ENCODE data around the gene DOCK4.

The DOCK4 gene

GRCh38 chr7:112138938-112139337 lies 67.3 kb downstream of the DOCK4 start:
- no peaks in the 10 kb centered on the region for H3K27me3 ChIP-seq (ENCODE audit: insufficient read depth, poor library complexity, severe bottlenecking)
- ATAC-seq (ENCODE audit: low read depth) (no peak), DNase-seq (ENCODE audit: low spot score) (no peak)
- H3K36me3 ChIP-seq (ENCODE audit: low read depth): no peaks in the 10 kb centered on the region
- no peak overlapping the region for H3K4me3 ChIP-seq (ENCODE audit: severe bottlenecking)
- H3K4me1 ChIP-seq (ENCODE audit: insufficient read depth, poor library complexity, severe bottlenecking): no peaks in the 10 kb centered on the region
- no peak overlapping the region for H3K27ac ChIP-seq (ENCODE audit: poor library complexity, severe bottlenecking)
- no peaks in the 10 kb centered on the region for H3K9me3 ChIP-seq (ENCODE audit: severe bottlenecking)
- TF ChIP-seq, protein P1, sequence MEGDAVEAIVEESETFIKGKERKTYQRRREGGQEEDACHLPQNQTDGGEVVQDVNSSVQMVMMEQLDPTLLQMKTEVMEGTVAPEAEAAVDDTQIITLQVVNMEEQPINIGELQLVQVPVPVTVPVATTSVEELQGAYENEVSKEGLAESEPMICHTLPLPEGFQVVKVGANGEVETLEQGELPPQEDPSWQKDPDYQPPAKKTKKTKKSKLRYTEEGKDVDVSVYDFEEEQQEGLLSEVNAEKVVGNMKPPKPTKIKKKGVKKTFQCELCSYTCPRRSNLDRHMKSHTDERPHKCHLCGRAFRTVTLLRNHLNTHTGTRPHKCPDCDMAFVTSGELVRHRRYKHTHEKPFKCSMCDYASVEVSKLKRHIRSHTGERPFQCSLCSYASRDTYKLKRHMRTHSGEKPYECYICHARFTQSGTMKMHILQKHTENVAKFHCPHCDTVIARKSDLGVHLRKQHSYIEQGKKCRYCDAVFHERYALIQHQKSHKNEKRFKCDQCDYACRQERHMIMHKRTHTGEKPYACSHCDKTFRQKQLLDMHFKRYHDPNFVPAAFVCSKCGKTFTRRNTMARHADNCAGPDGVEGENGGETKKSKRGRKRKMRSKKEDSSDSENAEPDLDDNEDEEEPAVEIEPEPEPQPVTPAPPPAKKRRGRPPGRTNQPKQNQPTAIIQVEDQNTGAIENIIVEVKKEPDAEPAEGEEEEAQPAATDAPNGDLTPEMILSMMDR (IDR thresholded peaks at IDR 0.05; ENCODE audit: poor library complexity, severe bottlenecking): no peak

- Histone ChIP-seq H3K27ac (ENCODE audit: poor library complexity, severe bottlenecking) (no peak overlapping the region), H3K9me3 (ENCODE audit: severe bottlenecking) (no peaks in the 10 kb centered on the region), H3K36me3 (ENCODE audit: low read depth) (no peaks in the 10 kb centered on the region), H3K27me3 (ENCODE audit: insufficient read depth, poor library complexity, severe bottlenecking) (no peaks in the 10 kb centered on the region), H3K4me1 (ENCODE audit: insufficient read depth, poor library complexity, severe bottlenecking) (no peaks in the 10 kb centered on the region), H3K4me3 (ENCODE audit: severe bottlenecking) (no peak overlapping the region)
- TF ChIP-seq, protein P1 (IDR thresholded peaks at IDR 0.05; ENCODE audit: poor library complexity, severe bottlenecking): no peak
- DNase-seq (ENCODE audit: low spot score) (no peak), ATAC-seq (ENCODE audit: low read depth) (no peak)
These were observed 67.8 kb downstream of the DOCK4 start for GRCh38 chr7:112138325-112138852.

DNA sequence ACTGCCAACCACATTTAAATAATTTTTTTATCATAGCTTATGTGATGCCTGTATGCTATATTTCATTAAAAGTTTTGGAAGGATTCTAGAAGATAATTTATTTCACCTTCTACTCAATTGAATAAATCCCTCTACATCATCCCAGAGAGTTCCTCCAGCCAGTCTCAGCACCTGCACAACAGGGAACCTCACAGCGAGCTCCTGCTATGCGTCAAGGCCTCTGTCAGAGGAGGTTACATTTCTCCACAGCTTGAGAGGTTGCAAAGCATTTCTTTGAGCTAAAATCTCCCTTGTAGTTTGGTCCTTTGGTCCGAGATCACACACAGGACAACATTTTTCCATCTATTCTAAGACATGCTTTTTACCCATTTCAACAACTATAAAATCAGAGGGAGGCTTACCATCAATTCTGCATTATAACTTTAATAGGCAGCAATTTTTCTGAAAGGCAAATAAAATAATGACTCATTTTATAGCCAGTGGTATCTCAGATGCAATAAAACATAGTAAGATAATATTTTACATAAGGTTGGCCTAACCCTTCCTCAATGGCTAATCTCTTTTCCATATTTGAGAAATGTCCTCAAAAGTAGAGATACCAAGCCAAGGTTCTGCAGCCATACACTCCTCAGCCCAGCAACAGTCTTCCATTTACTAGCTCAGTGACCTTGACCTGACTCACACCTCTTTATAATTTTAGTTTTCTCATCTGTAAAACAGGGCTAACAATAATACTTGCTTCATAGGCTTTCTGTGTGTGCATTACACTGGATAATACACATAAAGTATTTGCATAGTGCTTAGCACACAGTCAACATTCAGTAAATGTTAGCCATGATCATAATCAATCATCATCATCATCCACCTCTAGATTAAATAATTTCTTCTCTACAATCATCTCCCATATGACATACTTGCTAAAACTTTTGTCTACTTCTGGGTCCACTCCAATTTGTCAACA lies 68.8 kb downstream of the DOCK4 start:
- TF ChIP-seq, protein P1 (IDR thresholded peaks at IDR 0.05; ENCODE audit: poor library complexity, severe bottlenecking): no peak
- no peak for DNase-seq (ENCODE audit: low spot score)
- no peaks in the 10 kb centered on the region for H3K27me3 ChIP-seq (ENCODE audit: insufficient read depth, poor library complexity, severe bottlenecking)

GRCh38 chr7:112136271-112137008 lies 69.8 kb downstream of the DOCK4 start:
- Histone ChIP-seq H3K4me1 (ENCODE audit: insufficient read depth, poor library complexity, severe bottlenecking) (no peaks in the 10 kb centered on the region), H3K4me3 (ENCODE audit: severe bottlenecking) (no peak overlapping the region), H3K27ac (ENCODE audit: poor library complexity, severe bottlenecking) (no peak overlapping the region), H3K27me3 (ENCODE audit: insufficient read depth, poor library complexity, severe bottlenecking) (no peaks in the 10 kb centered on the region), H3K36me3 (ENCODE audit: low read depth) (no peaks in the 10 kb centered on the region), H3K9me3 (ENCODE audit: severe bottlenecking) (no peaks in the 10 kb centered on the region)
- TF ChIP-seq, protein P1 (IDR thresholded peaks at IDR 0.05; ENCODE audit: poor library complexity, severe bottlenecking): no peak
- ATAC-seq (ENCODE audit: low read depth) (no peak), DNase-seq (ENCODE audit: low spot score) (no peak)

More for the DNA sequence above, 68.8 kb downstream of the DOCK4 start:
- Histone ChIP-seq H3K4me1 (ENCODE audit: insufficient read depth, poor library complexity, severe bottlenecking) (no peaks in the 10 kb centered on the region), H3K36me3 (ENCODE audit: low read depth) (no peaks in the 10 kb centered on the region), H3K4me3 (ENCODE audit: severe bottlenecking) (no peak overlapping the region), H3K9me3 (ENCODE audit: severe bottlenecking) (no peaks in the 10 kb centered on the region), H3K27ac (ENCODE audit: poor library complexity, severe bottlenecking) (no peak overlapping the region)
- ATAC-seq (ENCODE audit: low read depth): no peak

Measured in RWPE2 (cell line).